ENCODE results near the gene LTO1.

DNA sequence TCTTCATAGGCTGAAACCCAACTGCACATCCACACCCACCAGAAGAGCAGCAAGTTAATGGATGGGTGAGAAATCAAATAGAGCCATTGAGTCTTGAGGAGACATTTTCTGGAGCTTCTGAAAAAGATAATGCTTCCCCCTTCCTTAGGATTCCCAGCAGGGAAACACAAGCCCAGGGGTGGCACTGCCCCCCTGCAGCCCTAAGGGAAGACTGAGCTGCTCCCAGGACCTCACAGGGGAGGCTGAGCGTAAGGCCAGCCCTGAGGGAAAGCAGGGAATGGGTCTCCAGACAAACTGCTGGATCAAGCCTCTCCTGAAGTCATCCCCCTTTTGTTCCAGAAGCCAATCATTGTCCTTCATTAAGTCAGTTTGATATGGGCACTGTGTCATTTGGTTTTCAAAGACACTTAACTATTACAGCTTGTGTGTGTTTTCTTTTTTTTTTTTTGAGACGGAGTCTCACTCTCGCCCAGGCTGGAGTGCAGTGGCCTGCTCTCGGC, 15.1 kb downstream of the LTO1 start:
- no peak for TF ChIP-seq POLR2A (IDR thresholded peaks at IDR 0.05; ENCODE audit: low read length)
- no peak for TF ChIP-seq GATA1 (IDR thresholded peaks at IDR 0.05; ENCODE audit: low read depth, low read length)

Data from erythroblast (primary cell).